ENCODE measurements around the gene ASIC2.

DNA sequence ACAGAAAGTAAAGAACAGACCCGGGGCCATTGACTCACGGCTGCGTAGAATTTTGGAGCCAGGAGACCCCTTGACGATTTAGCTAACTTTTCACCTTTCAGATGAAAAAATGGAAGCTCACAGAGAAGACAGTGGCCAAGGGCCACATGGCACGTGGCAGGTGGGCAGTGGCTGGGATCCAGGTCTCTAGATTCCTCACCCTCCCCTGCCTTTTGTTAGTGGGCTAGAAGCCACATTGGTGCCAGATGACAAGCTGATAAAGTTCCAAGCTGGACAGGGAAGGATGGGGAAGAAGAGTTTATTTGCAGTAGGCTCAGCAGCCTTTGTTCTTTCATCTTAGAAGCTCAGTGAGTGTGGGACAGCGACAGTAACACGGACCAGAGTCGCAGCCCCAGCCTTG lies 195.7 kb downstream of the ASIC2 start:
- no peak for TF ChIP-seq CTCF (IDR thresholded peaks at IDR 0.05; ENCODE audit: low read depth, low read length, poor library complexity, severe bottlenecking)
- no peak for TF ChIP-seq EZH2phosphoT487 (IDR thresholded peaks at IDR 0.05; ENCODE audit: borderline replicate concordance, low read length)
